GM21529 (cell line): Measurements from ENCODE around the gene PODXL.

Experiments used
- ATAC-seq: cut with Tn5 transposase; IDR thresholded peaks from one replicate; pipeline ENCODE4 v1.9.1; 2021; ENCODE audit not compliant: unreplicated experiment

PODXL gene

DNA sequence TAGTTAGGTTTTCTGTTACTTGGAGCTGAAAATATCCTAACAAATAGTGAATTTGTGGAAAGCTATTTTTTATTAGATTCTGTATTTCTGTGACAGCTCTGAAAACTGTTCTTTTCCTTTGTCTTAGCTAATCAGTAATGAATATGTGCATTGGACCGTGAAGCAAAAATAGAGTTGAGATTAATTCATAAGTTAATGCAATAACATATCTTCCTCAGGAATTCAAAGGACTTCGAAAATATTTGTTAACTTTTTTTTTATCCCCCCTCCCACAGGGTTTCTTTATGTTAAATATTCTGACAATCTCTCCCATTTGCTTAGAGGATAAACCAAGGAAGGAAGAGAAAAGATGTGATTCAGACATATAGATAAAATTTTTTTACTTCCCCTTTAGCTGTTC is 101.4 kb downstream of the PODXL start:
- ATAC-seq: no peak

GRCh38 chr7:131454498-131454897 is 101.9 kb downstream of the PODXL start:
- ATAC-seq: no peak
